ENCODE results near the gene EPDR1.

DNA sequence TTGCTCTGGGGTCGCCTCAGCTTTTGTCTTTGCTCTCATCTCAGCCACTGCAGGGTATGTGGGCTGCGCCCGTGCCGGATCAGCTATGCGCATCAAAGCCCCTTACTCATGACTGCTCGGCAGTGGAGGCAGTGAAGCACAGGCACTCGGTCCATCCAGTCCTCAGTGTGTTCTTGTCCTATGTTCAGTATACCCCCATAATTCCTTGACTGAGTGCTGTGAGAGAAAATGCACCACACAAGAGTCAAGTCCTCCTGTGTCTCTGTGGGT lies 27.4 kb downstream of the EPDR1 start:
- TF ChIP-seq CTCF (IDR thresholded peaks at IDR 0.05): no peak
- no peak for TF ChIP-seq ZFX (IDR thresholded peaks at IDR 0.05; ENCODE audit: borderline replicate concordance)

Measured in 22Rv1 (cell line).